Osteocyte (in vitro differentiated cells): ENCODE data around the gene SDF4. TPM values are rescaled to one million over a fixed set of nuclear protein-coding genes. Genes with fewer than 3 reads are reported as not detected.

Experiments used
- DNase-seq: peaks from one replicate; pipeline ENCODE4 v3.0.0; 2021; ENCODE audit warnings: mixed read lengths; ENCODE audit not compliant: unreplicated experiment; ENCODE audit errors: extremely low spot score
- H3K27ac Mint-ChIP-seq: one replicate; pipeline ENCODE4 v1.8.0; 2021; ENCODE audit warnings: mild to moderate bottlenecking, mixed read lengths; ENCODE audit not compliant: unreplicated experiment
- H3K27me3 Mint-ChIP-seq: one replicate; pipeline ENCODE4 v1.8.0; 2021; ENCODE audit warnings: mixed read lengths; ENCODE audit not compliant: unreplicated experiment
- H3K36me3 Mint-ChIP-seq: one replicate; pipeline ENCODE4 v1.8.0; 2021; ENCODE audit warnings: mixed read lengths; ENCODE audit not compliant: unreplicated experiment
- H3K4me1 Mint-ChIP-seq: one replicate; pipeline ENCODE4 v1.8.0; 2021; ENCODE audit warnings: mixed read lengths; ENCODE audit not compliant: unreplicated experiment
- H3K4me3 Mint-ChIP-seq: one replicate; pipeline ENCODE4 v1.8.0; 2021; ENCODE audit warnings: mild to moderate bottlenecking, moderate library complexity, mixed read lengths; ENCODE audit not compliant: unreplicated experiment
- H3K9me3 Mint-ChIP-seq: one replicate; pipeline ENCODE4 v1.8.0; 2021; ENCODE audit warnings: mixed read lengths; ENCODE audit not compliant: unreplicated experiment
- total RNA-seq: library from RNA; stranded (reverse); gene quantifications from 2 replicates; pipeline ENCODE4 v1.2.1, GENCODE V29; 2021
- TF ChIP-seq, protein P1 (sequence below): fragments of 200-600 bp; sonication (generic); IDR thresholded peaks from 2 replicates; pipeline ENCODE4 v1.5.0; 2021; ENCODE audit warnings: antibody characterized with exemption, mild to moderate bottlenecking, moderate library complexity

Gene SDF4
- total RNA-seq, 1 donor from 2014 or later = 196 TPM

DNA sequence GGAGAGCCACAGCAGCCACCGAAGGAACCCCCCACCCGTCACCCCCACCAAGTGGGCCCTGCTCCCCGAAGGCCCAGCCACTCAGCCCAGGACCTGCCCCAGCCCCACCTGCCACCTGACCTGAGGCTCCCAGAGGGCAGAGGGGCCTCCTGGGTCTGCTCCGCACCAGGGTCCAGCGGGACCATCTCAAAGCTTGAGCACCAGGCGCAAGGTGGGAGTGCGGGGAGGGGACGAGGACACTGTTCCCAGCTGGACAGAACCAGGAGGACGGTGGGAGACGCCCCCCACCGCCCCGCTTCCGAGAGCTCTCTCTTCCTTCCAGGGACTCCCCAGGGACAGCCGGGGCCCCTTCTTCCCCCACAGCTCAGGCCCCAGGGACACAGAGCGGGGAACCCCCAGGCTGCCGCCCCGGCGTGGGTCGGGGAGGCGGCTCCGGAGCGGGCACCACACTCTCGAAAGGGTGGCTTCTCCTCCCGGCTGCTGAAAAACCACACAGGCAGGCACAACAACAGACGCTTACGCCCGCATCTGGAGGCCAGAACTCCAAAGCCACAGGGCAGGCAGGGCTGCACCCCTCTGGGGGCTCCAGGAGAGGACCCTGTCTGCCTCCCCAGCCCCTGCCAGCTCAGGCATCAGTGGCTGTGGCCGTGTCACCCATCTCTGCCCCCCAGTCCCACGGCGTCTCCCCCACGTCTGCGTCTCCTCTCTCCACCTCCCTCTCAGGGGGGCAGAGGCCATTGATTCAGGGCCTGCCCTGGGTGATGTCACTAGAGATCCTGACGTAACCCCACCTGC, 60.1 kb downstream of the SDF4 start:
- Mint-ChIP-seq H3K27me3 (peaks cover 9% of the 10 kb centered on the region), H3K36me3 (no peaks in the 10 kb centered on the region), H3K4me3 (no peak overlapping the region), H3K4me1 (peaks cover 6% of the 10 kb centered on the region), H3K9me3 (no peaks in the 10 kb centered on the region), H3K27ac (no peak overlapping the region)
- DNase-seq = no peak
- TF ChIP-seq, protein P1, sequence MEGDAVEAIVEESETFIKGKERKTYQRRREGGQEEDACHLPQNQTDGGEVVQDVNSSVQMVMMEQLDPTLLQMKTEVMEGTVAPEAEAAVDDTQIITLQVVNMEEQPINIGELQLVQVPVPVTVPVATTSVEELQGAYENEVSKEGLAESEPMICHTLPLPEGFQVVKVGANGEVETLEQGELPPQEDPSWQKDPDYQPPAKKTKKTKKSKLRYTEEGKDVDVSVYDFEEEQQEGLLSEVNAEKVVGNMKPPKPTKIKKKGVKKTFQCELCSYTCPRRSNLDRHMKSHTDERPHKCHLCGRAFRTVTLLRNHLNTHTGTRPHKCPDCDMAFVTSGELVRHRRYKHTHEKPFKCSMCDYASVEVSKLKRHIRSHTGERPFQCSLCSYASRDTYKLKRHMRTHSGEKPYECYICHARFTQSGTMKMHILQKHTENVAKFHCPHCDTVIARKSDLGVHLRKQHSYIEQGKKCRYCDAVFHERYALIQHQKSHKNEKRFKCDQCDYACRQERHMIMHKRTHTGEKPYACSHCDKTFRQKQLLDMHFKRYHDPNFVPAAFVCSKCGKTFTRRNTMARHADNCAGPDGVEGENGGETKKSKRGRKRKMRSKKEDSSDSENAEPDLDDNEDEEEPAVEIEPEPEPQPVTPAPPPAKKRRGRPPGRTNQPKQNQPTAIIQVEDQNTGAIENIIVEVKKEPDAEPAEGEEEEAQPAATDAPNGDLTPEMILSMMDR = no peak

DNA sequence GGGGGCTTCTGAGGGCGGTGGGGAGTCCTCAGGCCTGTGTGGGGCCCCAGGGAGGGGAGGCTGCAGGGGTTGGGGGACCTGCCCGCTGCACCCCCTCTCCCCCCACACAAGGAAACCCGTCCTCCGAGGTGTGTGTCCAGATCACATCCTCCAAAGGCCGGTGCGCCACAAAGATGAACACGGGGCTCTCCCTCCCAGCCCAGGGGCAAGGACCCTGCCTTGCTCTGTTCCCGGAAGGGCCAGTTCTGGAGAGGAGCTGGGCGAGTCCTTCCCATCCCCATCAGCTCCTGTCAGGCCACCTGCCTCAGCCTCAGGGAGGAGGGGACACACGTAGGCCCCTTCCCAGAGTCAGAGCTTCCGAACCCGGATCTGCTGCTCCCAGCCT, 60.6 kb downstream of the SDF4 start:
- TF ChIP-seq, protein P1 = no peak

DNA sequence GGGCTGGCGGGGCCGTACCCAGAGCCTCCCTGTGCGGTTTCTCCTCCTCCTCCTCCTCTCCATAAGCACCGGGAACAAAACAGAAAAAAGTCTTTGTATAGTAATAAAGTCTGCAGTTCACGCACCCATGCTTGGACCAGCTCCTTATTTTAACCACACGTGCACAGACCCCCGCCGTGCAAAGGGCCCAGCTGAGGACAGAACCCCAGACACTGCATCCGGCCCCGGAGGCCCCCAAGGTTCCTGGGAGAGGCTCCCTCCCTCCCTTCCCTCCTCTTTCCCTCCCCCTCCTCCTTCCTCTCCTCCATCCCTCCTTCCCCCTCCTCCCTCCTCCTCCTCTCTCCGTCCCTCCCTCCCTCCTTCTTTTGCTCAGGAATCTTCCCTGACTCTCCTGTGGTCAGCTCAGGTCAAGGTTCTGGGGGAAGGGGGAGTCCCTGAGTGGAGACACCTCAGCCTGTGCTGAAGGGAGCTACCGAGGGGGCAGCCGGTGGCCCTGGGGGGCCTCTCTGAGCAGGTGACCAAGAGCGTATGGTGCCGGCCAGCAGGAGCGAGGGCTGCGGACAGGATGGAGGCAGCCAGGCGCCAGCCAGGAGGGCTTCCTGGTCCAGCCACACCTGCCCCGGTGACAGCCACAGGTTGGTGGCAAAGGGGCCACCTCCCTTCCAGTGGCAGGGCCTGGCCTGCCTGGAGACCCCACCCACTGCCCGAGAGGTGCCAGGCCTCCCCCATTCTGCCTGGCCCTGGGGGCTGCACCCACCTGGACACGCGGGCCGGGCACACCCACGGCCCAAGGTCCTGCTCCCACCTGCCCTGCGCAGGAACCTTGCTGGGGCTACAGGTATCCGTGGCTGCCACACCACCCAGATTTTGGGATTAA, 61.3 kb downstream of the SDF4 start:
- H3K27ac Mint-ChIP-seq = no peak overlapping the region
- peaks cover 4% of the 10 kb centered on the region for H3K27me3 Mint-ChIP-seq
- H3K4me3 Mint-ChIP-seq = no peak overlapping the region
- TF ChIP-seq, protein P1 = no peak
- H3K36me3 Mint-ChIP-seq = no peaks in the 10 kb centered on the region
- no peak for DNase-seq
- H3K9me3 Mint-ChIP-seq = no peaks in the 10 kb centered on the region
- H3K4me1 Mint-ChIP-seq = peaks cover 9% of the 10 kb centered on the region

More for the DNA sequence above, 60.6 kb downstream of the SDF4 start:
- peaks cover 6% of the 10 kb centered on the region for H3K27me3 Mint-ChIP-seq
- no peaks in the 10 kb centered on the region for H3K36me3 Mint-ChIP-seq
- peaks cover 6% of the 10 kb centered on the region for H3K4me1 Mint-ChIP-seq
- H3K4me3 Mint-ChIP-seq = no peak overlapping the region
- no peaks in the 10 kb centered on the region for H3K9me3 Mint-ChIP-seq
- DNase-seq = no peak
- H3K27ac Mint-ChIP-seq = no peak overlapping the region

- Mint-ChIP-seq H3K27me3 (peaks cover 3% of the 10 kb centered on the region), H3K27ac (no peak overlapping the region), H3K4me1 (peaks cover 9% of the 10 kb centered on the region), H3K36me3 (no peaks in the 10 kb centered on the region), H3K4me3 (no peak overlapping the region), H3K9me3 (no peaks in the 10 kb centered on the region)
- no peak for DNase-seq
- TF ChIP-seq, protein P1 = no peak
These were observed 62.2 kb downstream of the SDF4 start for GRCh38 chr1:1169429-1170214.
